H9 (cell line): ENCODE measurements around the gene PRDM5. TPM values are rescaled to one million over a fixed set of nuclear protein-coding genes. Genes with fewer than 3 reads are reported as not detected.

Experiments used
- DNase-seq: peaks from one replicate; pipeline ENCODE4 v3.0.0-alpha.2; 2017
- H2AFZ ChIP-seq: one replicate; pipeline ENCODE4 v1.6.1; 2013; ENCODE audit warnings: mild to moderate bottlenecking, low read length, control low read depth, moderate library complexity
- H2AK5ac ChIP-seq: 2 replicates; pipeline ENCODE4 v1.6.1; 2013; ENCODE audit warnings: low read length, control low read depth, mixed read lengths; ENCODE audit not compliant: insufficient read length
- H2BK120ac ChIP-seq: one replicate; pipeline ENCODE4 v1.6.1; 2013; ENCODE audit warnings: low read depth, mild to moderate bottlenecking, low read length, control low read depth, inconsistent platforms; ENCODE audit not compliant: poor library complexity, severe bottlenecking
- H2BK12ac ChIP-seq: 2 replicates; pipeline ENCODE4 v1.6.1; 2013; ENCODE audit warnings: low read length, control low read depth, mixed read lengths, low read depth; ENCODE audit not compliant: insufficient read length
- H2BK15ac ChIP-seq: 2 replicates; pipeline ENCODE4 v1.6.1; 2013; ENCODE audit warnings: low read depth, low read length, control low read depth
- H2BK20ac ChIP-seq: one replicate; pipeline ENCODE4 v1.6.1; 2013; ENCODE audit warnings: low read depth, mild to moderate bottlenecking, low read length, control low read depth, inconsistent platforms; ENCODE audit not compliant: poor library complexity, severe bottlenecking
- H2BK5ac ChIP-seq: 2 replicates; pipeline ENCODE4 v1.6.1; 2013; ENCODE audit warnings: low read length, control low read depth, mixed read lengths; ENCODE audit not compliant: insufficient read length
- H3K14ac ChIP-seq: 2 replicates; pipeline ENCODE4 v1.6.1; 2013; ENCODE audit warnings: low read length, control low read depth; ENCODE audit not compliant: insufficient read depth
- H3K18ac ChIP-seq: 2 replicates; pipeline ENCODE4 v1.6.1; 2013; ENCODE audit warnings: low read depth, mild to moderate bottlenecking, mixed read lengths, low read length, control low read depth; ENCODE audit not compliant: insufficient read length
- H3K23ac ChIP-seq: 2 replicates; pipeline ENCODE4 v1.6.1; 2013; ENCODE audit warnings: low read length, control low read depth, mixed read lengths, low read depth; ENCODE audit not compliant: insufficient read length
- H3K23me2 ChIP-seq: 2 replicates; pipeline ENCODE4 v1.6.1; 2013; ENCODE audit warnings: low read depth, mild to moderate bottlenecking, mixed read lengths, low read length, control low read depth; ENCODE audit not compliant: insufficient read length, poor library complexity, severe bottlenecking
- H3K27ac ChIP-seq: 2 replicates; pipeline ENCODE4 v1.5.1; 2013; ENCODE audit warnings: low read length, control low read depth, mixed read lengths, low read depth; ENCODE audit not compliant: insufficient read length
- H3K27me3 ChIP-seq: 2 replicates; pipeline ENCODE4 v1.6.1; 2013; ENCODE audit warnings: low read length, control low read depth, inconsistent platforms; ENCODE audit not compliant: insufficient read depth
- H3K4ac ChIP-seq: 2 replicates; pipeline ENCODE4 v1.6.1; 2013; ENCODE audit warnings: low read depth, mild to moderate bottlenecking, control low read depth, inconsistent platforms, low read length, moderate library complexity
- H3K4me1 ChIP-seq: 2 replicates; pipeline ENCODE4 v1.6.1; 2013; ENCODE audit warnings: low read length, control low read depth, inconsistent platforms; ENCODE audit not compliant: insufficient read depth
- H3K4me2 ChIP-seq: 2 replicates; pipeline ENCODE4 v1.6.1; 2013; ENCODE audit warnings: low read length, control low read depth, mixed read lengths; ENCODE audit not compliant: insufficient read length, insufficient read depth
- H3K56ac ChIP-seq: 2 replicates; pipeline ENCODE4 v1.6.1; 2013; ENCODE audit warnings: low read depth, mild to moderate bottlenecking, mixed read lengths, low read length, control low read depth; ENCODE audit not compliant: insufficient read length
- H3K79me1 ChIP-seq: 2 replicates; pipeline ENCODE4 v1.6.1; 2013; ENCODE audit warnings: low read depth, mild to moderate bottlenecking, moderate library complexity, low read length, control low read depth, inconsistent platforms; ENCODE audit not compliant: insufficient read depth, poor library complexity, severe bottlenecking
- H3K79me2 ChIP-seq: 2 replicates; pipeline ENCODE4 v1.6.1; 2013; ENCODE audit warnings: low read length, control low read depth, inconsistent platforms; ENCODE audit not compliant: insufficient read depth
- H3K9ac ChIP-seq: 2 replicates; pipeline ENCODE4 v1.6.1; 2013; ENCODE audit warnings: low read length, control low read depth, mixed read lengths; ENCODE audit not compliant: insufficient read length; ENCODE audit errors: extremely low read depth
- H3K9me3 ChIP-seq: one replicate; pipeline ENCODE4 v1.6.1; 2013; ENCODE audit warnings: low read depth, low read length, inconsistent platforms; ENCODE audit not compliant: control insufficient read depth
- H3T11ph ChIP-seq: one replicate; pipeline ENCODE4 v1.6.1; 2013; ENCODE audit warnings: mild to moderate bottlenecking, low read length, control low read depth, inconsistent platforms
- H4K20me1 ChIP-seq: one replicate; pipeline ENCODE4 v1.6.1; 2013; ENCODE audit not compliant: control insufficient read depth, insufficient read length, insufficient read depth
- H4K5ac ChIP-seq: 2 replicates; pipeline ENCODE4 v1.6.1; 2013; ENCODE audit warnings: low read depth, mild to moderate bottlenecking, mixed read lengths, low read length, control low read depth; ENCODE audit not compliant: insufficient read length
- H4K8ac ChIP-seq: replicated peaks from 2 replicates; pipeline ENCODE4 v1.6.1; 2013; ENCODE audit warnings: low read length, control low read depth, mixed read lengths, low read depth; ENCODE audit not compliant: insufficient read length
- H4K91ac ChIP-seq: 2 replicates; pipeline ENCODE4 v1.6.1; 2013; ENCODE audit warnings: low read depth, mild to moderate bottlenecking, moderate library complexity, mixed read lengths, low read length, control low read depth; ENCODE audit not compliant: insufficient read length
- H3K27ac Mint-ChIP-seq, 3 experiments: 2 replicates in 2 of 3; 3 replicates in 1 of 3; pipeline ENCODE4 v1.8.0; 2020 to 2021; ENCODE audit warnings: mixed read lengths in 3 of 3, mild to moderate bottlenecking in 1 of 3, moderate library complexity in 1 of 3
- H3K27me3 Mint-ChIP-seq: 2 replicates; pipeline ENCODE4 v1.8.0; 2021; ENCODE audit warnings: low read depth, mild to moderate bottlenecking, moderate library complexity, mixed read lengths
- H3K36me3 Mint-ChIP-seq, 3 experiments: 2 replicates in 2 of 3; 3 replicates in 1 of 3; pipeline ENCODE4 v1.8.0; 2020 to 2021; ENCODE audit warnings: low read depth in 3 of 3, mixed read lengths in 3 of 3; ENCODE audit not compliant: insufficient read depth in 1 of 3
- H3K4me1 Mint-ChIP-seq, 2 experiments: 2 replicates each; pipeline ENCODE4 v1.8.0; 2020; ENCODE audit warnings: mixed read lengths in 2 of 2
- H3K4me3 Mint-ChIP-seq, 2 experiments: 2 replicates in 1 of 2; 3 replicates in 1 of 2; pipeline ENCODE4 v1.8.0; 2020 to 2021; ENCODE audit warnings: mild to moderate bottlenecking in 2 of 2, mixed read lengths in 2 of 2, moderate library complexity in 1 of 2
- H3K9me3 Mint-ChIP-seq, 2 experiments: 2 replicates in 1 of 2; 3 replicates in 1 of 2; pipeline ENCODE4 v1.8.0; 2020; ENCODE audit warnings: mild to moderate bottlenecking in 2 of 2, mixed read lengths in 2 of 2, moderate library complexity in 1 of 2
- WGBS: extraction: QIAGEN DNeasy Blood & Tissue Kit; methylation state at CpG from one replicate; pipeline ENCODE4 v1.1.7; 2013; ENCODE audit warnings: missing lambda C conversion rate, low lambda C conversion rate, mixed read lengths; ENCODE audit not compliant: insufficient read length; ENCODE audit errors: extremely low coverage; 5-methylcytosine and 5-hydroxymethylcytosine counted together
- total RNA-seq: library from RNA; stranded (reverse); gene quantifications from 2 replicates; pipeline ENCODE4 v1.2.1, GENCODE V29; 2021
- TF ChIP-seq, protein P1 (sequence below): fragments of 200-600 bp; sonication (generic); conservative IDR thresholded peaks from 3 replicates; pipeline ENCODE4 v1.8.0; 2021; ENCODE audit warnings: antibody characterized with exemption, mild to moderate bottlenecking

The PRDM5 gene
- total RNA-seq, 1 experiment from 2014 or later: 21.7 TPM

DNA sequence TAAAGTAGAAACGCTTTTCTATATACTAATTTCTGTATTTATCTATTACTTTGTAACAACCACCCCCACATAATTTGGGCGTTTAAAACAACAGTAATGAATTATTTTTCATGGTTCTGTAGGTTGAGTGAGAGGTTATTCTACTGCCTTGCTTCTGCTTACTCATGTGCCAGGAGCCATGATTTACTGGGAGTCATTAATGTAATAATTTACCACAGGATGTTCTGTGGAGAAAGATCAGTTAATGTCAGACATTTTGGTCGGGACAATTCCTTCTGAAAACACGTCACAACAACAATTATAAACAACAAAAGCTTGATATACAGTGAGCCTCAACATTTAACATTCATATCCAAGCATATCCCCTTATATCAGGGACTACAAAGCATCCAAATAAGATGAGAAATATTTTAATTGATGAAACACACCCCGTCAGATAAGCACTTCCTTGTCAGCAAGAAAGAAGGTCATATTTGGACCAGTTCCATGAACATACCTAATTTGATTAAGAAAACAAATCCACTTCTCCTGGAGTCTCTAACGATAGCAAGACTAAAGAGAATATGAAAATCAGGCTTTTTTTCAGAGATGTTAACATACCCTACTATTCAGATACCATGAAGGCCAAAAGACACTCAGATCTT is 238.5 kb downstream of the PRDM5 start:
- no peak overlapping the region for H3K9ac ChIP-seq
- H3K27me3 ChIP-seq: no peaks in the 10 kb centered on the region
- no peaks in the 10 kb centered on the region for H3K36me3 Mint-ChIP-seq
- H3K27me3 Mint-ChIP-seq: no peaks in the 10 kb centered on the region
- no peak overlapping the region for H2AFZ ChIP-seq
- TF ChIP-seq, protein P1, sequence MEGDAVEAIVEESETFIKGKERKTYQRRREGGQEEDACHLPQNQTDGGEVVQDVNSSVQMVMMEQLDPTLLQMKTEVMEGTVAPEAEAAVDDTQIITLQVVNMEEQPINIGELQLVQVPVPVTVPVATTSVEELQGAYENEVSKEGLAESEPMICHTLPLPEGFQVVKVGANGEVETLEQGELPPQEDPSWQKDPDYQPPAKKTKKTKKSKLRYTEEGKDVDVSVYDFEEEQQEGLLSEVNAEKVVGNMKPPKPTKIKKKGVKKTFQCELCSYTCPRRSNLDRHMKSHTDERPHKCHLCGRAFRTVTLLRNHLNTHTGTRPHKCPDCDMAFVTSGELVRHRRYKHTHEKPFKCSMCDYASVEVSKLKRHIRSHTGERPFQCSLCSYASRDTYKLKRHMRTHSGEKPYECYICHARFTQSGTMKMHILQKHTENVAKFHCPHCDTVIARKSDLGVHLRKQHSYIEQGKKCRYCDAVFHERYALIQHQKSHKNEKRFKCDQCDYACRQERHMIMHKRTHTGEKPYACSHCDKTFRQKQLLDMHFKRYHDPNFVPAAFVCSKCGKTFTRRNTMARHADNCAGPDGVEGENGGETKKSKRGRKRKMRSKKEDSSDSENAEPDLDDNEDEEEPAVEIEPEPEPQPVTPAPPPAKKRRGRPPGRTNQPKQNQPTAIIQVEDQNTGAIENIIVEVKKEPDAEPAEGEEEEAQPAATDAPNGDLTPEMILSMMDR: no peak
- peaks cover 4% of the 10 kb centered on the region in 2 experiments; a peak in 3 of 4 replicates for H3K4me1 Mint-ChIP-seq
- no peaks in the 10 kb centered on the region for H3K79me2 ChIP-seq
- no peak overlapping the region for H3K56ac ChIP-seq
- H4K91ac ChIP-seq: no peak overlapping the region
- no peak overlapping the region for H3K4ac ChIP-seq
- no peak overlapping the region for H2BK15ac ChIP-seq
- H2BK12ac ChIP-seq: no peak overlapping the region
- H3K27ac Mint-ChIP-seq: no peak overlapping the region
- no peak overlapping the region for H2AK5ac ChIP-seq
- no CpG with 5 or more reads among the region's 6 CpGs for WGBS
- no peak overlapping the region for H3K27ac ChIP-seq
- H3T11ph ChIP-seq: no peak overlapping the region
- no peak overlapping the region for H3K18ac ChIP-seq
- no peak overlapping the region for H4K5ac ChIP-seq
- H3K23ac ChIP-seq: no peak overlapping the region
- H2BK20ac ChIP-seq: no peak overlapping the region
- no peak overlapping the region for H3K14ac ChIP-seq
- no peak overlapping the region for H3K4me3 Mint-ChIP-seq
- no peak overlapping the region for H3K4me2 ChIP-seq
- no peaks in the 10 kb centered on the region for H3K9me3 Mint-ChIP-seq
- no peaks in the 10 kb centered on the region for H3K79me1 ChIP-seq
- H4K8ac ChIP-seq: no peak overlapping the region
- no peaks in the 10 kb centered on the region for H3K4me1 ChIP-seq
- no peak for DNase-seq
- H3K23me2 ChIP-seq: no peaks in the 10 kb centered on the region
- no peak overlapping the region for H2BK120ac ChIP-seq
- no peaks in the 10 kb centered on the region for H4K20me1 ChIP-seq
- H3K9me3 ChIP-seq: no peaks in the 10 kb centered on the region
- no peak overlapping the region for H2BK5ac ChIP-seq
